Nephron progenitor cell (in vitro differentiated cells): ENCODE data around the gene HARS2.
"Not testable (repeated sequence)": the region's sequence is repeated elsewhere in the genome, so short reads cannot be mapped to it uniquely, and the experiment has no call there.

Experiments used
- DNase-seq: peaks from one replicate; pipeline ENCODE4 v3.0.0; 2021
- H3K27ac Mint-ChIP-seq: 2 replicates; pipeline ENCODE4 v1.8.0; 2021; ENCODE audit warnings: mild to moderate bottlenecking, moderate library complexity, mixed read lengths
- H3K27me3 Mint-ChIP-seq: 2 replicates; pipeline ENCODE4 v1.8.0; 2021; ENCODE audit warnings: mild to moderate bottlenecking, low read depth, mixed read lengths; ENCODE audit not compliant: poor library complexity
- H3K36me3 Mint-ChIP-seq: 2 replicates; pipeline ENCODE4 v1.8.0; 2021; ENCODE audit warnings: low read depth, mixed read lengths
- H3K4me1 Mint-ChIP-seq: 2 replicates; pipeline ENCODE4 v1.8.0; 2021; ENCODE audit warnings: mixed read lengths
- H3K4me3 Mint-ChIP-seq: 2 replicates; pipeline ENCODE4 v1.8.0; 2021; ENCODE audit warnings: mild to moderate bottlenecking, moderate library complexity, mixed read lengths
- H3K9me3 Mint-ChIP-seq: 2 replicates; pipeline ENCODE4 v1.8.0; 2021; ENCODE audit warnings: mild to moderate bottlenecking, moderate library complexity, mixed read lengths
- TF ChIP-seq, protein P1 (sequence below): fragments of 200-600 bp; sonication (generic); IDR thresholded peaks from 2 replicates; pipeline ENCODE4 v1.5.0; 2021; ENCODE audit warnings: antibody characterized with exemption

Gene HARS2

DNA sequence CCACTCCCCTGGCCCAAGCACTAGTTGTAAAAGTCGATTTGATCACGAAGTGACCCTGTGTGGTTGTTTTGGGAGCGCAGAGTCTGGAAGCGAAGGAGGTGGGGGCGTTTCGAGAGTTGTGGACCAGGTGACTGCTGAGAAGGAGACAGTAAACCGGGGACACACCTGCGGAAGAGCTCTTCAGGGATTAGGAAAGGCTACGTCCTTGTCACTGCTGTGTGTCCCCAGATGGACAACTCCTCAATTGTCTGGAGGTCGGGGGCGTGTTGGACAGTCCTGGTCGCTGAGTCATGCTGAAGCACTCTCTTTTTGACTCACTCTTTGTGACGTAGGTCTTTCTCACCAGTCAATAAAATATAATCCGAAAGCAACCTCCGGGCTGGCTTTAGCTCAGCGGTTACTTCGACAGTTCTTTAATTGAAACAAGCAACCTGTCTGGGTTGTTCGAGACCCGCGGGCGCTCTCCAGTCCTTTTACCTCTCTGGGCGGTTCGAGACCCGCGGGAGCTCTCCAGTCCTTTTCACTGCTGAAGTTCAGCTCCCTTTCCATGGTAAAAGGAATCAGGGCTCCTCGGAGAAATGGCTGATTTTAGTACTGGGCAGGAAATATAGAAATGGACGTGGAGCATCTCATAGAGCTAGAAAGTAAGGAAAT lies 19.8 kb downstream of the HARS2 start:
- Mint-ChIP-seq H3K4me1 (peaks cover 17% of the 10 kb centered on the region), H3K36me3 (peaks cover 16% of the 10 kb centered on the region), H3K27ac (no peak overlapping the region), H3K27me3 (peaks cover 37% of the 10 kb centered on the region), H3K9me3 (no peaks in the 10 kb centered on the region), H3K4me3 (peak overlapping the region; percentile 87)
- TF ChIP-seq, protein P1, sequence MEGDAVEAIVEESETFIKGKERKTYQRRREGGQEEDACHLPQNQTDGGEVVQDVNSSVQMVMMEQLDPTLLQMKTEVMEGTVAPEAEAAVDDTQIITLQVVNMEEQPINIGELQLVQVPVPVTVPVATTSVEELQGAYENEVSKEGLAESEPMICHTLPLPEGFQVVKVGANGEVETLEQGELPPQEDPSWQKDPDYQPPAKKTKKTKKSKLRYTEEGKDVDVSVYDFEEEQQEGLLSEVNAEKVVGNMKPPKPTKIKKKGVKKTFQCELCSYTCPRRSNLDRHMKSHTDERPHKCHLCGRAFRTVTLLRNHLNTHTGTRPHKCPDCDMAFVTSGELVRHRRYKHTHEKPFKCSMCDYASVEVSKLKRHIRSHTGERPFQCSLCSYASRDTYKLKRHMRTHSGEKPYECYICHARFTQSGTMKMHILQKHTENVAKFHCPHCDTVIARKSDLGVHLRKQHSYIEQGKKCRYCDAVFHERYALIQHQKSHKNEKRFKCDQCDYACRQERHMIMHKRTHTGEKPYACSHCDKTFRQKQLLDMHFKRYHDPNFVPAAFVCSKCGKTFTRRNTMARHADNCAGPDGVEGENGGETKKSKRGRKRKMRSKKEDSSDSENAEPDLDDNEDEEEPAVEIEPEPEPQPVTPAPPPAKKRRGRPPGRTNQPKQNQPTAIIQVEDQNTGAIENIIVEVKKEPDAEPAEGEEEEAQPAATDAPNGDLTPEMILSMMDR: no peak
- peak; percentile 68 for DNase-seq

DNA sequence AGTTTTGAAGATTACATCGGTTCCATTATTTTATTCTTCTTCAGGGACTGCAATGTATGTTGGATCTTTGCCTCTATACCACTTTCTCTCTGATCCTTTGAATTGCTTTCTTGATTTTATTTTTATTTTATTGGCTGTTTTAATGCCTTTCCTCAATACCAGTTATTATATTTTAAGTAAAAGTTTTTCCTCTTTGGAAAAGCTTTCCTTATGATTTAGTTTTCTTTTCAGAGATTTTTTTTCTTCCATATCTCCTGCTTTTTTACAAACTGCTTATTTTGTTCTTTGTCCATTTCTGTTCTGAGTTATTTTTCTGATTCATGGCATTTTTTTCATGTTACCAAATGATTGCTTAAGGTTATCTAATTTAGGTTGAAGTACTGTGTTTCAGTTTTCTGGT lies 20.5 kb downstream of the HARS2 start:
- Mint-ChIP-seq H3K4me3 (peak overlapping the region; percentile 87), H3K27ac (no peak overlapping the region), H3K4me1 (peaks cover 17% of the 10 kb centered on the region), H3K27me3 (peaks cover 39% of the 10 kb centered on the region), H3K9me3 (no peaks in the 10 kb centered on the region), H3K36me3 (peaks cover 9% of the 10 kb centered on the region)
- no peak for DNase-seq
- TF ChIP-seq, protein P1: no peak

DNA sequence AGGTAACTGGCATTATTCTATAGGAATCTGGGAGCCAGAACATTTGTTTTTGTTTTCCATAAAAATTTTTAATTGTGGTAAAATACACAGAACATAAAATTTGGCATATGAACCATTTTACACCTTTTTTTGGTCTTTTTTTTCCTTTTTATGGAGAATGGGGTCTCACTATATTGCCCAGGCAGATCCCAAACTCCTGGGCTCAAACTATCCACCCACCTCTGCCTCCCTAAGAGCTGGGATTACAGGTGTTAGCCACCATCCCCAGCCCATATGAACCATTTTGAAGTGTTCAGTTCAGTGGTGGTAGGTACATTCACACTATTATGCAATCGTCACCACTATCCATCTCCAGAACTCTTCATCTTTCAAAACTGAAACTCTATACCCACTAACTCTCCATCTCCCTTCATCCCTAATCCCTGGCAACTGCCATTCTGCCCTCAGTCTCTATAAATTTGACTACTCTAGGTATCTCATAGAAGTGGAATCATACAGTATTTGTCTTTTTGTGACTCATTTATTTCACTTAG lies 22.4 kb downstream of the HARS2 start:
- TF ChIP-seq, protein P1: no peak
- Mint-ChIP-seq H3K4me3 (no peak overlapping the region), H3K27me3 (peaks cover 41% of the 10 kb centered on the region), H3K4me1 (peaks cover 17% of the 10 kb centered on the region), H3K27ac (no peak overlapping the region), H3K36me3 (no peaks in the 10 kb centered on the region), H3K9me3 (no peaks in the 10 kb centered on the region)
- DNase-seq: no peak

DNA sequence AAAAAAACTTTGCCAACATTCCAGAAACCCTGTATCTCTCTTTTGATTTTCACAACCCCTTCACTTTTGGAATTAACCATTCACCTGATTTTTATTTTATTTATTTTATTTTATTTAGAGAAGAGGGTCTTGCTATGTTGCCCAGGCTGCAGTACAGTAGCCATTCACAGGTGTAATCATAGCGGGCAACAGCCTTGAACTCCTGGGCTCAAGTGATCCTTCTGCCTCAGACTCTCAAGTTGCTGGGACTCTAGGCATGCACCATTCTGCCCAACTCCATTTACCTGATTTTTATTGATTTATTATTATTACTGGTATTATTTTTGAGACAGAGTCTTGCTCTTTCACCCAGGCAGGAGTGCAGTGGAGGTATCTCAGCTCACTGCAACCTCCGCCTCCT lies 25.0 kb downstream of the HARS2 start:
- not testable (repeated sequence) for H3K36me3 Mint-ChIP-seq, DNase-seq, H3K9me3 Mint-ChIP-seq, H3K4me1 Mint-ChIP-seq, H3K4me3 Mint-ChIP-seq, H3K27ac Mint-ChIP-seq
- H3K27me3 Mint-ChIP-seq: peaks cover 34% of the 10 kb centered on the region

DNA sequence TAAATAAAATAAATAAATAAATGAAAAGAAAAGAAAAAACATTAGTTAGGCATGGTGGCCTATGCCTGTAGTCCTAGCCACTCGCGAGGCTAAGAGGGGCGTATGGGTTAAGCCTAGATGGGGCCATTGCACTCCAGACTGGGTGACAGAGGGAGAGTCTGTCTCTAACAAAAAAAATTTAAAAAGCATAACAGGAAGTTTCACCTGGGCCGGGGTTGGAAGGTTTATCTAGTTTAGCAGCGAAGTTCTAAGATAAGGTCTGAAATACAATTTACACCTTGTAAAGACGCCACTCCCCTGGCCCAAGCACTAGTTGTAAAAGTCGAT lies 27.0 kb downstream of the HARS2 start:
- no peaks in the 10 kb centered on the region for H3K36me3 Mint-ChIP-seq
- peaks cover 25% of the 10 kb centered on the region for H3K27me3 Mint-ChIP-seq
- no peaks in the 10 kb centered on the region for H3K9me3 Mint-ChIP-seq
- DNase-seq: no peak
- H3K27ac Mint-ChIP-seq: no peak overlapping the region
- no peaks in the 10 kb centered on the region for H3K4me1 Mint-ChIP-seq
- TF ChIP-seq, protein P1: no peak
- H3K4me3 Mint-ChIP-seq: no peak overlapping the region

DNA sequence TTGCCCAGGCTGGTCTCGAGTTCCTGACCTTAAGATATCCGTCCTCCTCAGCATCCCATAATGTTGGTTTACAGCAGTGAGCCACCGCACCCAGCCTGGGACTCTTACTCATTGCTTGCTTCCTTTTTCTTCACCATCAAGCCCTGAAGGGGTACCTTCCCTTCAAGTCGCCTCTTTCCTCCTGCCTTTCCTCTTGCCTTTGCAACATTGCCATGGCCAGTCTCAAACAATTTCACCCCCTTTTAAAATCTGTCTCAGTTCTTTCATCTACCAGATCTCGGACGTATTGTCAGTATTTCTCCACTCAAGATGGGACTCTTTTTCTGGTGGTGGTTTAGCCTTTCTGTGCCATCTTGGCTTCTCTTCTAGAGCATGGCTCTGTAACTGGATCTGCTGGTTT lies 29.5 kb downstream of the HARS2 start:
- H3K27me3 Mint-ChIP-seq: peaks cover 29% of the 10 kb centered on the region
- H3K4me3 Mint-ChIP-seq, DNase-seq, H3K36me3 Mint-ChIP-seq, H3K27ac Mint-ChIP-seq, H3K9me3 Mint-ChIP-seq, H3K4me1 Mint-ChIP-seq: not testable (repeated sequence)

DNA sequence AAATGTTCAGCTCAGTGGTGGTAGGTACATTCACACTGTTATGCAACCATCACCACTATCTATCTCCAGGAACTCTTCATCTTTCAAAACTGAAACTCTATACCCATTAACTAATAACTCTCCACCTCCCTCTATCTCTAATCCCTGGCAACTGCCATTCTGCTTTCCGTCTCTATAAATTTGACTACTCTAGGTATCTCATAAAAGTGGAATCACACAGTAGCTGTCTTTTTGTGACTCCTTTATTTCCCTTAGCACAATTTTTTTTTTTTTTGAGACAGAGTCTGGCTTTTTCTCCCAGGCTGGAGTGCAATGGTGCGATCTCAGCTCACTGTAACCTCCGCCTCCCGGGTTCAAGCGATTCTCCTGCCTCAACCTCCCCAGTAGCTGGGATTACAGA lies 30.1 kb downstream of the HARS2 start:
- H3K27ac Mint-ChIP-seq, H3K36me3 Mint-ChIP-seq, H3K4me3 Mint-ChIP-seq, H3K4me1 Mint-ChIP-seq, H3K9me3 Mint-ChIP-seq, DNase-seq: not testable (repeated sequence)
- peaks cover 35% of the 10 kb centered on the region for H3K27me3 Mint-ChIP-seq
